Activated CD8-positive, alpha-beta memory T cell treated with anti-CD3 and anti-CD28 coated beads for 24 hours (primary cell): Measurements from ENCODE around the gene TEN1.
"Not testable (repeated sequence)": the region's sequence is repeated elsewhere in the genome, so short reads cannot be mapped to it uniquely, and the experiment has no call there.

Experiments used
- DNase-seq: peaks from one replicate; pipeline ENCODE4 v3.0.0-alpha.2; 2020

The TEN1 gene

DNA sequence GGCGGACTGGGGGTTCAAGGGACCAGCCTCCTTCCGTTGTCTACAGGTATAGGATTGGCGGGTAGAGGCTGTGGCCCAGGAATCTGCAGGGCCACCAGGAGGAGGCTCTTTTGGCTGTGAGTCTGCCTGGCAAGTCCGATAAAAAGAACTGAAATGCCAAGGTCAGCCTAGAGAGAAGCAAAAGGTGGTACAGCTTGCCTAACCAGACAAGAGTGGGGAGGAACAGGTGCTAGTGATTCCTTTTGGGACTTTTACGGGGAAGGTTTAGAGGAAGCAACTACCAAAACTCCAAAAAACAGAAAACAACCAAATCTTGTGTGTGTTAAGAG is 53.7 kb downstream of the TEN1 start:
- DNase-seq, result no peak

DNA sequence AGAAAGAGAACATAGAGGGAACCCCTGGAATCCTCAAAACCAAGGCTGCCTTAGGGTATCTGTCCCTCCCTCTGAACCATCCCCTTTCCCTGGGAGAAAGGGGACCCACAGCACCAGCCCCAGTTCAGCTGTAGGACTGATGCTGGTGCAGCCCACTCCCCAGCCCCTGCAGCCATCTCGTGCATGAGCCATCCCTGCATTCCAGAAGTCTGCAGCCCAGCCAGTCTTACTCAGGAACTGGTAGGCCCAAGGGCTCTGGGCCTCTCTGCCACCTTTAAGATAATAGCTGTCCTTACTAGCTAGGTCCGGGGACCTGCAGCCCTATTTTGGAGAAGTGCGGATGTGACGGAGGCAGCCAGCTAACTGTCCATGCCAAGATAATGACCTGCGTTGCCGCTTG is 54.1 kb downstream of the TEN1 start:
- DNase-seq, result no peak

DNA sequence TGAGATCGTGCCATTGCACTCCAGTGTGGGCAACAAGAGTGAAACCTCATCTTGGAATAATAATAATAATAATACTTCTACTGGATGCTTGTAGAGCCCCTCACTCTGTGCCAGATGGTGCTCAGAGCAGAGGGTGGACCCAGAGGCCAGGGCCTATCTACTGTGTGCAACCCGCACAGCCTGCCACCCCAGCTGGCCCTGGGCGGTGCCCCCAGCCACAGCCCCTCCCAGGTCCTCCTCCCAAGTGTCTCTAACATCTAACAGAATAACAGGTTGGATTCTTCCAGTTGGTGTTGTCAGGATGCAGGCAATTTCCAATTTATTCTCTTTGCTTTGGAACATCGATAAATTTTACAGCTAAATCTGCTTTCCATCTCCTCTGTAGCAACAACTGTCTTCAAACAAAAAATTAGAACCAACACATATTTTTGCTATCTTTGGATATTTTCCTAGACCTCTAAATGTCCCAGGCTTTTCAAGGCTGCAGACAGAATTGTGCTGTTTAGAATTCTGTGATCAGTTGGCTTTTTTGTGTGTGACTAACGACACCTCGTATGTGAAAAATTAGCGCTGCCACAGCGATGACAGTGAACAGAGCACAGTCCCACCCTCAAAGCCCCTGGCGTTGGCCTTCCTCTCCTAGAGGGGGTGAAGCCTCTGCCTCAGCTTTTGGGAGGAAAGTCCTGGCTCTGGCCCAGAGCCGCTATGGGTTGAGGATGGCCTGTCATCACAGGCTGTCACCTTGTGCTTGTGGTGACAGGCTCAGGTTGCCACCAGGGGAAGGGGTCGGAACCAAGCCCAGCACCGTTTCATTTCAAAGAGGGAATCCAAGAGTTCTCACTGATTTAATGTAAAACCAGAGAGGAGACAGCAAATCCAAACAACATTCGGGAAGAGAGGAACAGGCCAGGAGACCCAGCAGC is 55.6 kb downstream of the TEN1 start:
- DNase-seq, result no peak

DNA sequence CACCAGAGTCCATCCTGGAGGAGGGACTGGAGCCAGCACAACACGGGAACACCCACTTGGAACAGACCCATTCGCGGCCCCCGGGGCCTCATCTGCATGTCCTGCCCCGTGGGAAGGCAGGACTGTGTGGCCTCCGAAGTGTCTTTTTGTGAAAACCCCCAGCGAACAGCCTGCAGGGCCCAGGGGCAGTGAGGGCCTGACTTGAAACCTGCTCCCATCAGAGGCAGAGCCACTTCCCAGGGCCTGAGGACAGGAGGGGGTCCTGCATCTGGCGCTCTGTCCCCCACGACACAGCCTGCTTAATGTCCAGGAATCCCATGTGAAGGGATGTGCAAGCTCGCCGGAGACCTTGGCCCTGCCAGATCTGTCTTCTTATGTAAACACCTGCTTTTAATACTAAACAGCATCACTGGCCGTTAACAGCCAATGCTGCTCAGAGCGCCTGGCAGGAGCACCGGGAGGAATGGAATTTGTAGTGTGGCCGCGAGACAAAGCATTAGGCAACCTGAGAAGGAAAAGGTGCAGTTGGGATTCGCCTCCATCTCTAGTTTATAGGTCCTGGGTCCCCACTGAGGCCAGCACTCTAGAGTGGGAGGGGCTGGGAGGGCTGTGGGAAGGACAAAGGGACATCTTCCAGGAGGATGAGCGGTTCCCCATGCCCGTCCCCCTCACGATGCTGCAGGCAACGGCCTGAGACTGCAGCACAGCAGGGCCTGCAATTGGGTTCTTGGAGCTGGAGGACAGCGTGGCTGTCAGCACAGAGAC is 57.6 kb downstream of the TEN1 start:
- DNase-seq, result no peak

DNA sequence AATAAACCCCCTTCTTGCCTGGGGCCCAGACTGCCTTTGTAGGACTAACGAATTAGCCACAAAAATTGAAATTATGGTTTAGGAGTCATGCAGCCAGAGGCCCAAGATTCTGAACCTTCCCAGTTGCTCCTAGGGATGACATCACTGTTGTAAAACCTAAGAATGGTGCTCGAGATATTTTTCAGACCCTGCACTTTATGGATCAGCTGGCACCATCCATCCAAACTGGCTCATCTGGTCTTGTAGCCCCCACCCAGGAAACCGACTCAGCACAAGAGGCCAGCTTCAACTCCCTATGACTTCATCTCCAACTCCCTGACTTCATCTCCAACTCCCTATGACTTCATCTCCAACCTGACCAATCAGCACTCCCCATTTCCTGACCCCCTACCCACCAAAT is 59.0 kb downstream of the TEN1 start:
- no peak for DNase-seq

DNA sequence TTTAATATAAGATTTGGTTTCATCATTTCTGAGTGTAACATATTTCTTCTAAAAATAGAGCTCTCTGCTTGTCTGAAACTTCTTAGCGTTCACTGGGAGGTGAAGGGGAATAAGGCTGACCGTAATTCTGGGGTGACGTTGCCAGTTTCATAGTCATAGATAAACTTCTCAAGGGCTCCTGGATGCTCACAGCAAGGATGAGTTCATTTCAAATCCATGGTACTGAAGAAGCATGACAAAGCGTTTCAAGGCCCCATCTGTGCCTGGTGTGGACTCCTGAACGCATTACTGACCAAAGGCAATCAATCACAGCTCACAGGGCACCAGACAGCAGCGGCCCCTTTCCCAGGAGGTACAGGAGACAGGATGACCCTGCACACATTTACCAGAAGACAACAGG is 60.1 kb downstream of the TEN1 start:
- DNase-seq, result no peak

DNA sequence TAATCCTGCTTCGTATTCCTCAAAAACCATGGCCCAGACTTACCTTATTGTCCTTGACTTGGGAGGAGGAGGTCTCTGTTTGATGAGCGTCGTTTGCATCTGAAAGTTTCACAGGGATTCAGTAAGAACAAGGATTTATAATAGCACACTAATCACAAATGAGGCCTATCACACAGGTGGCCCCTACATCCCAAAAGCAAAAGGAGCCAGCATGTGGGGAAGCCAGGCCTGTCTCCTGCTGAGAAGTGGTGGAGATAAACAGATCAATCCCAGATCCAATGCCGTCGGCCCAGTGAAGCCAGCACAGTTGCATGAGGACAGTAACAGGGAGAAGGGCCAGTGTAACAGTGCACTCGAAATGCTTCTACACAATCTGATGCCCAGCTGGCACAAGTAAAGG is 61.3 kb downstream of the TEN1 start:
- DNase-seq, result no peak

DNA sequence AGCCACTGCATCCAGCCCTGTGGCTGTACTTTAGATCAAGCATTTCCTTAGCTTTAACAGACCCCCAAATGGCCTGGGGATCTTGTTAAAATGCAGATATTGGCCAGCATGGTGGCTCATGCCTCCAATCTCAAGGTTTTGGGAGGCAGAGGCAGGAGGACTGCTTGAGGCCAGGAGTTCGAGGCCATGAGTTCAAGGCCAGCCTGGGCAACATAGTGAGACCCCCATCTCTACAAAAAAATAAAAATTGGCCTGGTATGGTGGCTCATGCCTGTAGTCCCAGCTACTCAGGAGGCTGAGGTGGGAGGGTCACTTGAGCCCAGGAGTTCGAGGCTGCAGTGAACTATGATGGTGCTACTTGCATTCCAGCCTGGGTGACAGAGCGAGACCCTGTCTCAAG is 63.8 kb downstream of the TEN1 start:
- DNase-seq, result not testable (repeated sequence)

DNA sequence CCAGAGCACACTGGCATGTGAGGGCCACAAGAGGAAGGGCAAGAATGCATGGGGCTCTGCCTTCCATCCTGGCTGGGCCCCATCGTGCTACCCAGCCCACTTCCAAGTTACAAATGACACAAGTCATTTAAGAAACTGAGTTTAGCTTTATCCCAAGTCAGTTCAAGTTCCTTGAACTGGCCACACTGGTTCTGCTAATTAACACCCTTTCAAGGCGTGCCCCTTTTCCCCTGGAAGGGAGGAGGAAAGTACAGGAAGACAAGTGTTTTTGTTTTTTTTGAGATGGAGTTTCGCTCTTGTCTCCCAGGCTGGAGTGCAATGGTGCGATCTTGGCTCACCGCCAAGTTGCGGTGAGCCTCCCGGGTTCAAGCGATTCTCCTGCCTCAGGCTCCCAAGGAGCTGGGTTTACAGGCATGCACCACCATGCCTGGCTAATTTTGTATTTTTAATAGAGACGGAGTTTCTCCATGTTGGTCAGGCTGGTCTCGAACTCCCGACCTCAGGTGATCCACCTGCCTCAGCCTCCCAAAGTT is 65.5 kb downstream of the TEN1 start:
- DNase-seq, result not testable (repeated sequence)

DNA sequence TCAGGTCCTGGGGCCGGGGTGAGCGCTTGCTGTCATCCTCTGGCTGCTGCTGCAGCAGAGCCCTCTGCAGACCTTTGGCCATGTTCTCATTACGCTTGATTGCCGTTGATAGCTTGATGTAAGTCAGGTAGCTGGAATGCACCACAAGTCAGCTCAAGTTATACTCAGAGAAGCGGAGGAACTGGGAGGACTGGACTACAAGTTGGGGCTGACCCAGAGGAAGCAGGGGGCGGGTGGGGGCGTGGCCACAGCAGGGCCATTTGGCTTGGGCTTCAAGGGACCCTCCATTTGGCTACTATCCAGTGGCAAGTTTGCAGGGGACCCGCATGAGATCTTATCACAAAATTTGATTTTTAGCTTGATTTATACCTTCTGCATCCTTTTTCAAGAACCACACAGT is 67.0 kb downstream of the TEN1 start:
- no peak for DNase-seq

DNA sequence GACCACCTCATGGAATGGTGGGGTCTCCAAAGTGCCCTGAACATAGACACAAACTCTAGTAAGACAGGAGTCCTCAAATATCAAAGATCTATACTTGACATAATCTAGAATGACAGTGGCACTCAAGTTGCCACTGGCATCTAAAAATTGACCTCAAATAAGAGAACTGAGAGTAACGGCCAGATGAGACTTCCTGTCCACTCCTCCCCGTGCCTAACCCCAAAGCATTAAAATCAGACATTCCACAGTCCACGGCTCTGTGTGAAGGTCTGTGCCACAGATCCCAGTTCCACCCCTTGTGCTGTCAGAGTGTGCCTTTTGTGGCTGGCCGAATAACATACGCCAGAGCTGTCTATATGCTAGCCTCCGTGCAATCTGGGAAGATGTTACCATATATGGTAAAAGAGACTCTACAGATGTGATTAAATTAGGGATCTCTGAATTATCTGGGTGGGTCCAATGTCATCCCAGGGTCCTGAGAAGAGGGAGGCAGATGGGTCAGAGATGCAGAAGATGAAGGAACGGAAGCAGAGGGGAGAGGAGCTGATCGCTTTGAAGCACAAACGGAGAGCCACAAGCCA is 69.1 kb downstream of the TEN1 start:
- DNase-seq, result no peak

DNA sequence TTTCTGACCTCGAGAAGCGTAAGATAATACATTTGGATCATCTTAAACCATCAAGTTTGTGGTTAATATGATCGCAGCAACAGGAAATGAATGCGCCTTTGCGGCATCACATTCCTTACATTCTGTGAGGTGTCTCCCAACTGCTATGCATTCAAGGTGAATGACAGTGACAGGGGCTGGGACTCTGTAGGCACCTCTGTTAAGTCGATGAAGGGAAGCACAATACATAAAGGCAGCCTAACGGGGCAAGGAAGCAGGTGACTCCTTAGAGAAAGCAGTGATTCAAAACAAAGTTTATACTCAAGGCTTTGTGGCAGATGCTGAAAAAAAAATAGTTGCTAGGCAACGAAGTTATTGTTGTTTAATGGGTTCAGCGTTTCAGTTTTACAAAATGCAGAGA is 69.7 kb downstream of the TEN1 start:
- no peak for DNase-seq

DNA sequence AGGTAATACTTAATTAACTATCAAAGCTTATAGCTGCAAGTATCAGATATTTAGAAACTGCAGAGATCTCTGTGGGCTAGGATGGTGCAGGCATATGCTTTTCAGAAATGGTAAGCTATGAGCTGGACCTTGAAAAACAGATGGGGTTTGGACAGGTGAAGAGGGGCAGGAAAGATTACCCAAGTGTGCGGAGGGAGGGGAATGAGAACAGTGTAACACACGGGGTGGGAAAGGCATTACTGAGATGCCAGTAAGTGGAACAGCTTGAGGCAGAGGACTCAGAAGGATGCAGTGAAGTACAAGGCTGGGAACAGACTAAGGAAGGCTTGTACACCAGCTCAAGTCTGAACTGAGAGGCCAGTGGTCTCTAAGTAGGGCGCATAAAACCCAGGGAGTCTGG is 70.2 kb downstream of the TEN1 start:
- DNase-seq, result no peak

DNA sequence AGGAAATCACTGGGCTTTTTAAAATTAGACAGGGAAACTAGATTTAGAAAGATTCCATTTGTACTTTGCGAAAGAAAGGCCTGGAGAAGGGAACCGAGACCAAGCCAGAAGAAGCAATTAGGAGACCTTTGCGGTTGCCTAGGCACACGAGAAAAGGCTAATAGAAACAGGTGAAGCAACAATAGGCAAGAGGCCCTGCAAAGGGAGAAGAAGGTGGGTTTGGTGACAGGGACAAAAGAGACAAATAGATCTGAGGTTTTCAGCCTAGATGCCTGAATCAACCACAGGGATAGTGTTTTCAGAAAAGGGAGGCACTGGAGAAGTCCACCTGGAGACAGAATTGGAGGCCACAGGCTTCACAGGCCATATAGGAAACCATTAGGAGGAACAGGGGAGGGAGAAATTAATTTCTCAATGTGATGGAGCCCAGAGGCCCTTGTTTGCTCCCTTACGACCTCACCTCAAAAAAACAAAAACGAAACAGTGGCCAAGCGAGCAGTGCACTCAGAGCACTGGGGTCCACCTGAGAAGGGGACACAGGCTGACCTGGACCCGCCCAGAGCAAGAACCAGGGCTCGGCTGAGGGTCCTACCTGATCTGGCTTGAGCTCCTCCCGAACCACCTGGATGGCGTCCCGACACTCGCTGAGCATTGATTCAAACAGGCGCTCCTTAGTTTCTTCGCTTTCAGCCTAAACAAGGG is 70.9 kb downstream of the TEN1 start:
- DNase-seq, result no peak
